Endothelial cell of umbilical vein (primary cell): ENCODE data around the gene FBL. TPM values are rescaled to one million over a fixed set of nuclear protein-coding genes. Genes with fewer than 3 reads are reported as not detected.

Experiments
- microRNA-seq: library from miRNA; unstranded; fragments of <30 nt; microRNA quantifications from one replicate; pipeline ENCODE4 v1.2.0, GENCODE V29; 2021; ENCODE audit warnings: borderline number of aligned reads, borderline replicate concordance
- polyA plus RNA-seq, 4 experiments: library from polyadenylated mRNA; depleted of rRNA in 3 of 4; stranded (reverse) in 3 of 4; unstranded in 1 of 4; fragments of >200 nt; gene quantifications; 2 replicates each; pipeline versions ENCODE4 v1.2.1 to v1.2.3, GENCODE V29; 2011 to 2012; ENCODE audit warnings: missing spikeins in 1 of 4
- small RNA-seq: library from RNA; depleted of rRNA; stranded (forward); fragments of <200 nt; gene quantifications from one replicate; pipeline ENCODE3, GENCODE V24; 2012; ENCODE audit warnings: low replicate concordance, low read depth; ENCODE audit not compliant: insufficient read depth, insufficient read length
- total RNA-seq: library from RNA; stranded (reverse); gene quantifications from 2 replicates; pipeline ENCODE4 v1.2.3, GENCODE V29; 2021

Gene FBL
- total and polyA plus RNA-seq, 2 donors (not counting 3 experiments of a cell fraction or from before 2014, with no cell fraction given) = 271 to 473 TPM

Small RNA genes lying within 50 kb of the gene (microRNA-seq; reads per million reads assigned to microRNA genes)
- gene MIR6719 = not detected

Small RNA genes lying within 50 kb of the gene (small RNA-seq; reads per million reads assigned to genes)
- not detected for gene MIR6719

Other genes with a start within 250 kb of the FBL start
- gene LGALS13, start 243.9 kb downstream of the FBL start, total RNA-seq = not detected in 2 replicates
- gene LGALS13, start 243.9 kb downstream of the FBL start, polyA plus RNA-seq = not detected in 2 replicates
- gene LGALS16, start 190.5 kb downstream of the FBL start, total RNA-seq = not detected in 2 replicates
- not detected in 2 replicates for gene LGALS16, start 190.5 kb downstream of the FBL start, polyA plus RNA-seq
- gene LGALS14, start 141.9 kb downstream of the FBL start, total RNA-seq = not detected in 2 replicates
- gene LGALS14, start 141.9 kb downstream of the FBL start, polyA plus RNA-seq = not detected in 2 replicates
- not detected in 2 replicates for gene CLC, start 108.3 kb downstream of the FBL start, total RNA-seq
- gene CLC, start 108.3 kb downstream of the FBL start, polyA plus RNA-seq = not detected in 2 replicates
- gene LEUTX, start 67.5 kb downstream of the FBL start, total RNA-seq = not detected in 2 replicates
- gene LEUTX, start 67.5 kb downstream of the FBL start, polyA plus RNA-seq = not detected in 2 replicates
- gene DYRK1B, start 12.2 kb downstream of the FBL start, total RNA-seq = 26.8 and 30.8 TPM in 2 replicates
- gene DYRK1B, start 12.2 kb downstream of the FBL start, polyA plus RNA-seq = 17.7 and 19.0 TPM in 2 replicates
- not detected in 2 replicates for gene FCGBP, start 88.3 kb upstream of the FBL start, total RNA-seq
- gene FCGBP, start 88.3 kb upstream of the FBL start, polyA plus RNA-seq = 0.01 and 0.03 TPM in 2 replicates
- gene PSMC4, start 124.8 kb upstream of the FBL start, total RNA-seq = 110 and 114 TPM in 2 replicates
- gene PSMC4, start 124.8 kb upstream of the FBL start, polyA plus RNA-seq = 110 and 125 TPM in 2 replicates
- 4.3 and 4.4 TPM in 2 replicates for gene ZNF546, start 150.7 kb upstream of the FBL start, total RNA-seq
- 0.33 and 1.0 TPM in 2 replicates for gene ZNF546, start 150.7 kb upstream of the FBL start, polyA plus RNA-seq
- 13.0 and 13.5 TPM in 2 replicates for gene ZNF780B, start 209.9 kb upstream of the FBL start, total RNA-seq
- 2.6 and 2.8 TPM in 2 replicates for gene ZNF780B, start 209.9 kb upstream of the FBL start, polyA plus RNA-seq
- gene ZNF780A, start 244.6 kb upstream of the FBL start, total RNA-seq = 9.9 and 11.6 TPM in 2 replicates
- gene ZNF780A, start 244.6 kb upstream of the FBL start, polyA plus RNA-seq = 5.9 and 7.3 TPM in 2 replicates